Measurements from ENCODE around the gene NOC4L.
"Not testable (repeated sequence)": the region's sequence is repeated elsewhere in the genome, so short reads cannot be mapped to it uniquely, and the experiment has no call there.

NOC4L gene

DNA sequence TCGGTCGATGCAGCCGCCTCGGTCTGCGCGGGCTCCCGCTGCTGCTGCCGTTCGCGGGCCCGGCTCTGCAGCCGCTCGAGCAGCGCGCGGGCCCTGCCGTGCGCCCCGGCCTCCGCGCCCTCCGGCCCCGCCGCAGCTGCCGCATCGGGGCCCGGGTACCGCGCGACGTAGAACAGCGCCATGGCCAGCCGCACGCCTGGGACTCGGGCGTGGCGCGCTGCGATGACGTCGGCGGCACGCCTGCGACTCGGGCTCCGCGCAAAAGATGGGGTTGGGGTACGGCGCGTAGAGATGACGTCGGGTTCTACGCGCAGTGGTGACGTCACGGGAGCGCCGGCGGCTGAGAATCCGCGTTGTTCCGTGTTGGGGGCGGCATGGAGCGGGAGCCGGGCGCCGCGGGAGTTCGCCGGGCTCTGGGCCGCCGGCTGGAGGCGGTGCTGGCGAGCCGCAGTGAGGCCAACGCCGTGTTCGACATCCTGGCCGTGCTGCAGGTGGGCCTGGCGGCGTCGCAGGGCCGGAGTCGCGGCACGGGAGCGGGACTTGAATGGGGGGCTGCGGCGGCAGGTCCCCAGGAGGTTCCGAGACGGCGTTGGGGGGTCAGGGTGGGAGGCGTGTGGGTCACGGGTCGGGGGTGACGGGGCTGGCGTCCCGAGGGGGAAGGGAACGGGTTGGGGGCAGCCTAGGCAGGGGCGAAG is at the start of gene NOC4L, which contains the start of gene DDX51:
Gene NOC4L (plus strand): TSS at position 343 of the 695 bp plus-strand sequence. CDS start 32 bp downstream, at position 375.
Gene DDX51 (minus strand): TSS at position 205 of the 695 bp plus-strand sequence. CDS start 23 bp downstream, at position 182.
- DNase-seq (ENCODE audit: low spot score), result peak; percentile 99

DNA sequence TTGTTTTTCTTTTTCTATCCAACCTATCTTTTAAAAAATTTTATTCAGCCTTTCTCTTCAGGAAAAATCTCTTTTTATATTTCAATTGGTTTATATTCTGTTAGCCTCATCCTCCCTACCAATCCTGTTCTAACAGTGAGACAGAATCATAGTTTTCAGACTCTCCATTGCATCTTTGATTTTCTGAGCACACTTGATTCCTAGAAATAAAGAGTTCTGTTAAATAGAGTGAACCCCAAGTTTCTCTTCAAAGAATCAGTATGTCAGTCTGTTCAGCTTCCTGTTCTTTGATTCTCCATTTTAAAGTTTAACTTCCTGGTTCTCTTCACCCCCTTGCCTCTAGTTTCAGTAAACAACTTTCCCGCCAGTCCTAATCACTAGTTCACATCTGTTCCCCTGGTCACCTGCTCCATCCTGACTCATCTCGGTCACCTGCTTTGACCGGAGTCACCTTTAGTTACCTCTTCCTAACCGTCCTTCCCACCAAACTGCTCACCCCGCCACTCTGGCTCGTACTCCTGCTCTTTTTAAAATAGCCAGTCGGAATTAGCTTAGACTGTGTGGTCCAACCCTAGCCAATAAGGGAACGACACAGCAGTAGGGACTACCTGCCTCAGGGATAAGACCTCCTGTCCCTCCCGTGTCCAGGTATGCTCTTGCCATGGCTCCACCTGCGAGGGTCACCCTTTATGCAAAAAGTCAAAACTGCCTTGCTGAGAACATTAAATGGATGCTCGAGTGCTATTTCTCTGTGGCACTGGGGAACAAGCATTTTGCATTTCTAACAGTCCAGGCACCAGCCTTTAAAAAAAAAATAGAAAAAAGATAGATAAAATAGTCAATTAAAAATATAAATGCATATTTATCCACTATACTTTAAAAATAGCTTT is 48.5 kb upstream of the NOC4L start:
- no peak for DNase-seq (ENCODE audit: low spot score)

- no peak for DNase-seq (ENCODE audit: low spot score)
Measured at GRCh38 chr12:132099739-132100138, 44.5 kb upstream of the NOC4L start.

- DNase-seq (ENCODE audit: low spot score), result no peak
Measured at GRCh38 chr12:132100306-132101065, 43.8 kb upstream of the NOC4L start.

DNA sequence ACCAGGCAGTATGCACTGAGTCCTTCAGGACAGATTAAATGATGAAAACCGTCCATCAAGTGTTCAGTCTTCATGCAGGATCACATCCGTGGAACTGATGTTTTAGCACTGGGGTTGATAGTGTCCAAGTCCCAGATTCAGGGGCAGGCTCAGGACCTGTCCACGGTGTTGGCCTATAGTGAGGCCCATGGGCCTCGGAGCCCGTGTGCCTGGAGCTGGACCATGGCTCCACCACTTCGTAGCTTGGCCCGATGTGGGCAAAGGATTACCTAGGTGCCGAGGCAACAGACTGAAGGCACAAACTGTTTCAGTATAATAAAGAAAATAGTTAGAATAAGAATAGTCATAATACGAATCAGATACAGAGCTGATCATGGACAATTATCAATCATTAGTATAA is 42.0 kb upstream of the NOC4L start:
- DNase-seq (ENCODE audit: low spot score), result no peak

DNA sequence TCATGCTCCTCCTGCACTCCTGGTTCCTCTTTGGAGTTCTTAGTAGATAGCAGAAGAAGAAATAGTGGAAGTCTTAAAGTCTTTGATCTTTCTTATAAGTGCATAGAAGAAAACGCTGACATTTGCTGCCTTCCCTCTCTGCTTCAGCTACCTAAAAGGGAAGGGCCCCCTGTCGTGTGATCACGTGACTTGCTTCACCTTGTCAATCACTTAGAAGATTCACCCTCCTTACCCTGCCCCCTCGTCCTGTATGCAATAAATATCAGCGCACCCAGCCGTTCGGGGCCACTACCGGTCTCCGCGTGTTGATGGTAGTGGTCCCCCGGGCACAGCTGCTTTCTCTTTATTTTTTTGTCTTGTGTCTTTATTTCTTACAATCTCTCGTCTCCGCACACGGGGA is 41.2 kb upstream of the NOC4L start:
- not testable (repeated sequence) for DNase-seq (ENCODE audit: low spot score)

- DNase-seq (ENCODE audit: low spot score), result no peak
Measured at GRCh38 chr12:132103542-132104308, 40.5 kb upstream of the NOC4L start.

- DNase-seq (ENCODE audit: low spot score), result no peak
Measured at GRCh38 chr12:132105467-132105866, 38.8 kb upstream of the NOC4L start.

DNA sequence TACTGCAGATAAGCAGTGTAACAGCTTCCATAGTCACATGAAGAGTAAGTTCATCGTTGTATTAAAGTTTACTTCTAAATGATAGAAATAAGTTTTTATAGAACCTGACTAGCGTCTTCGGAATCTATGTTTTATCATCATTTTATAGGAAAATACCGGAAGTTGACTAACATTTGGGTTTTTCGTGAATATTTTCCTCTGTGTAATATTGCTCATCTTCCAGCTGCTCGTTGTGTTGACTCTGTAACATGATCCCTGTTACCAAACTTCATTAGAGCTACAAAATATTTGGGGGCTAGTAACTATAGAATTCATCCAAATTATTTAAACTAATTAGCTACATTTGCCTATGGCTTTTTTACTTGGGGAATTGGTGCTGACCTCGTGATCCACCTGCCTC is 37.3 kb upstream of the NOC4L start:
- no peak for DNase-seq (ENCODE audit: low spot score)

- no peak for DNase-seq (ENCODE audit: low spot score)
Measured at GRCh38 chr12:132108211-132108832, 35.9 kb upstream of the NOC4L start.

DNA sequence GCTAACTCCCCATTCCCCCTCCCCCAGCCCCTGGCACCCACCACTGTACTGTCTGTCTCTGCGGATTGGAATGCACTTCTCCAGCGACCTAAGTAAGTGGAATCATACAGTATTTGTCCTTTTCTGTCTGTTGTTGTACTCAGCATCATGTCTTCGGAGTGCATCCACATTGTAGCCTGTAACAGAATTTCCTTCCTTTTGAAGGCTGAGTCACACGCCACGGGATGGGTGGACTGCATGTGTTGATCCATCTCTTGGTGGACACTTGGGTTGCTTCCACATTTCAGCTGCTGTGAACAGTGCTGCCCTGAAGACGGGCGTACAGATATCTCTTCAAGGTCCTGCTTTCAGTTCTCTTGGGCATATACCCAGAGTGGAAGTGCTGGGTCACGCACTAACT is 34.5 kb upstream of the NOC4L start:
- DNase-seq (ENCODE audit: low spot score), result no peak

DNA sequence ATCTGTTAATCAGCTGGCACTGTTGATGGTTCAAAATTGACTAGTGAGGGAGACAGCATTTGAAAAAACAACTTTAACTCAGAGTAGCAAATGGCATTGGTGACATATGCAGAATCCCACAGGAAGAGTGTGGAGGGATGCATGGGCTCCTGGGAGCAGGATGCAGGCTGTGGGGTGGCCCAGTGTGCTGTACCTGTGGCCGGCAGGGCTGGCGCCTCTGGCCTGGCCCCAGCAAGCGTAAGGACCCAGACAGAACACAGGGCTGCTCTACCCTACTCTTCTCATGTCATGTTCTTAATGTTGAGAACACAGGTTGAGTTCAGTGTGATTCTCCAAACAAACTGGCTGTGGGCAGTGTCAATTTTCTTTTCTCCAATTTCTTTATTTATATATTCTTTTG is 33.6 kb upstream of the NOC4L start:
- DNase-seq (ENCODE audit: low spot score), result no peak

GRCh38 chr12:132111654-132112304 is 32.5 kb upstream of the NOC4L start:
- no peak for DNase-seq (ENCODE audit: low spot score)

- DNase-seq (ENCODE audit: low spot score), result no peak
Measured at GRCh38 chr12:132114667-132115066, 29.6 kb upstream of the NOC4L start.

GRCh38 chr12:132115500-132115899 is 28.8 kb upstream of the NOC4L start:
- DNase-seq (ENCODE audit: low spot score), result no peak

- DNase-seq (ENCODE audit: low spot score), result no peak
Measured at GRCh38 chr12:132116709-132117557, 27.3 kb upstream of the NOC4L start.

- DNase-seq (ENCODE audit: low spot score), result peak; percentile 23
Measured at GRCh38 chr12:132117558-132117875, 26.7 kb upstream of the NOC4L start.

DNA sequence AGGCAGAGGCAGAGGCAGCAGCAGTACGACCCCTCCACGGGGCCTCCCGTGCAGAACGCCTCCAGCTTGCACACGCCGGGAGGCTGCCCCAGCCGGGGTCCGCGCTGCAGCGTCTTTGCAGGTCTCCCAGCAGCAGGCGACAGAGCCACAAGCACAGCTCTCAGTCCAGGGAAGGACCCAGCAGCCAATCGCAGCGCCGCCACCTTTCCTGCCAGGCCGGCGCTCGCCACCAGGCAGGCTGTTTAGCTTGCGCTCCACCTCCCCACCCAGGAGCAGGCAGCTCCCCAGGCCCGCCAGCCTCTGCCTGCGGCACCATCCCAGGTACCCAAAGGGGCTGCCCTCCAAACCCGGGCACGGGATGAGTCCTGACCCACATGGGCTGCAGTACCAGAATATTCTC is 25.4 kb upstream of the NOC4L start:
- no peak for DNase-seq (ENCODE audit: low spot score)

DNA sequence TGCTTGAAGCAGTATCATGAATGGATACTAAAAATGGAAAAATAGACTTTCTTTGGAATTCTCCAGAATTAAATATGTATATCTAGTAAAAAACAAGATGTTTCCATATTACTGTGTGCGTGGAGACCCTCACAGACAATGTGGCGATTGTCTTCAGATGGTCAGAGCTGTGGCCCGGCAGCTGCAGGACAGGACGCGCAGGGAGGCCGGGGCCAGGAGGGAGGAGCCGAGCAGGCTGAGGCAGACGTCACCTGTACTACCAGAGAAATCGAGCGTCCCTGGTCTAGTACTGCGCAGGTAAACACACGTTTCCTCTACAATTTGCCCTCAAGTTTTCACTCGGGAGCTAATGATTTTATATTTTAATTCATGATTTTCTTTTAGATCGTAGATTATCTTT is 23.0 kb upstream of the NOC4L start:
- no peak for DNase-seq (ENCODE audit: low spot score)

All from hepatic stellate cell (primary cell).